K562 (cell line): ENCODE measurements around the gene ITPR1. TPM values are rescaled to one million over a fixed set of nuclear protein-coding genes. Genes with fewer than 3 reads are reported as not detected.
A peak's percentile ranks its signal among the peaks of the same experiment; 100 is the strongest.

Experiments used
- ATAC-seq: fragments of 200-7000 bp; cut with Tn5 transposase; 3 replicates; pipeline ENCODE4 v1.9.1; 2020; ENCODE audit warnings: moderate library complexity
- BruUV-seq: library from RNA; stranded (reverse); fragments of 400-500 nt; replicated peaks from 2 replicates; lab custom pipeline; 2021; lab: Mats Ljungman, UMichigan
- CTCF ChIA-PET: fragments of 300-600 bp; formaldehyde crosslinking; extraction: SDS; loops from one replicate; lab custom pipeline; 2021; ENCODE audit warnings: low intra/inter-chr PET ratio; lab: Yijun Ruan, JAX
- POLR2A ChIA-PET: fragments of 300-600, 350-650 bp; sonication (Branson Sonifier 250); formaldehyde crosslinking; extraction: SDS; loops from one replicate; lab custom pipeline; 2021; ENCODE audit warnings: antibody characterized with exemption, inconsistent platforms; lab: Yijun Ruan, JAX
- DNase-seq, 4 experiments: peaks; one replicate each; pipeline versions ENCODE4 v3.0.0 to v3.0.0-alpha.2; 2011 to 2018; ENCODE audit warnings: low spot score in 3 of 4, mixed read lengths in 3 of 4; ENCODE audit errors: extremely low read depth in 1 of 4
- FAIRE-seq: peaks from 2 replicates; lab custom pipeline; 2011; peaks lifted over from hg19 to GRCh38; lab: Jason Lieb, UNC
- H2AFZ ChIP-seq: 2 replicates; pipeline ENCODE4 v1.6.0; 2011; ENCODE audit warnings: low read depth, low read length, control low read depth, inconsistent platforms
- H3K27ac ChIP-seq: fragments of 200-600 bp; 3 replicates; pipeline ENCODE4 v1.8.0; 2011; ENCODE audit warnings: low read depth, mild to moderate bottlenecking, control low read depth, inconsistent platforms, low read length, moderate library complexity, mixed read lengths; ENCODE audit errors: extremely low read depth
- H3K27me3 ChIP-seq, 2 experiments: fragments of 300-600 bp in 1 of 2; 2 replicates in 1 of 2; 3 replicates in 1 of 2; pipeline versions ENCODE4 v1.6.0 to v1.8.0; 2011; ENCODE audit warnings: inconsistent platforms in 2 of 2, low read length in 2 of 2, mild to moderate bottlenecking in 1 of 2, mixed read lengths in 1 of 2, moderate library complexity in 1 of 2; ENCODE audit not compliant: control insufficient read depth in 2 of 2, insufficient read depth in 2 of 2
- H3K36me3 ChIP-seq: fragments of 300-600 bp; 3 replicates; pipeline ENCODE4 v1.8.0; 2011; ENCODE audit warnings: mild to moderate bottlenecking, low read length, inconsistent platforms; ENCODE audit not compliant: control insufficient read depth, insufficient read depth
- H3K4me1 ChIP-seq, 2 experiments: fragments of 200-600 bp in 1 of 2; replicated peaks in 1 of 2; 2 replicates in 1 of 2; 3 replicates in 1 of 2; pipeline versions ENCODE4 v1.5.1 to v1.8.0; 2011; ENCODE audit warnings: inconsistent platforms in 2 of 2, low read length in 2 of 2, mild to moderate bottlenecking in 1 of 2, mixed read lengths in 1 of 2, moderate library complexity in 1 of 2; ENCODE audit not compliant: control insufficient read depth in 2 of 2, insufficient read depth in 2 of 2
- H3K4me2 ChIP-seq: 2 replicates; pipeline ENCODE4 v1.6.1; 2011; ENCODE audit warnings: low read length, control low read depth, inconsistent platforms, mixed read lengths; ENCODE audit not compliant: insufficient read depth
- H3K4me3 ChIP-seq: fragments of 200-600 bp; sonication (generic), shearing (Covaris generic); 2 replicates; pipeline ENCODE4 v1.5.1; 2016; ENCODE audit warnings: control low read depth, inconsistent platforms
- H3K79me2 ChIP-seq: fragments of 200-600 bp; 3 replicates; pipeline ENCODE4 v1.8.0; 2011; ENCODE audit warnings: low read length, inconsistent platforms; ENCODE audit not compliant: control insufficient read depth, insufficient read depth
- H3K9ac ChIP-seq, 2 experiments: 2 replicates each; pipeline versions ENCODE4 v1.6.0 to v1.6.1; 2011; ENCODE audit warnings: low read depth in 2 of 2, low read length in 2 of 2, control low read depth in 1 of 2, inconsistent platforms in 1 of 2, mild to moderate bottlenecking in 1 of 2, mixed read lengths in 1 of 2; ENCODE audit not compliant: insufficient read depth in 1 of 2
- H3K9me1 ChIP-seq: one replicate; pipeline ENCODE4 v1.6.0; 2011; ENCODE audit warnings: inconsistent platforms, mild to moderate bottlenecking, low read length, moderate library complexity; ENCODE audit not compliant: control insufficient read depth, insufficient read depth
- H3K9me3 ChIP-seq: replicated peaks from 2 replicates; pipeline ENCODE4 v1.5.1; 2011; ENCODE audit warnings: low read depth, low read length, inconsistent platforms; ENCODE audit not compliant: control insufficient read depth, insufficient read depth
- H4K20me1 ChIP-seq: replicated peaks from 2 replicates; pipeline ENCODE4 v1.6.1; 2011; ENCODE audit warnings: low read length, inconsistent platforms, mixed read lengths; ENCODE audit not compliant: control insufficient read depth, insufficient read depth
- CBFA2T3 ChIP-seq: fragments of 450-650 bp; IDR thresholded peaks from 2 replicates; pipeline ENCODE4 v1.6.1; 2017
- CC2D1A ChIP-seq: fragments of 450-650 bp; IDR thresholded peaks from 2 replicates; pipeline ENCODE4 v1.6.1; 2017; ENCODE audit warnings: mild to moderate bottlenecking
- FOSL1 ChIP-seq: fragments of 200-800 bp; sonication (Bioruptor generic); conservative IDR thresholded peaks from 2 replicates; pipeline ENCODE4 v1.6.1; 2016; ENCODE audit warnings: missing genetic modification characterization, missing compliant biosample characterization
- FOXP1 ChIP-seq: sonication (generic); formaldehyde crosslinking; IDR thresholded peaks from 2 replicates; pipeline ENCODE4 v1.8.0; 2022; ENCODE audit warnings: mild to moderate bottlenecking, missing genetic modification reagents
- KDM1A ChIP-seq, 2 experiments: fragments of 450-650 bp; IDR thresholded peaks; 2 replicates each; pipeline ENCODE4 v1.6.1; 2016; ENCODE audit warnings: mild to moderate bottlenecking in 2 of 2
- MEF2D ChIP-seq: conservative IDR thresholded peaks from 2 replicates; pipeline ENCODE4 v1.6.1; 2016; ENCODE audit warnings: low read depth, missing genetic modification characterization, missing compliant biosample characterization
- SRSF9 ChIP-seq: fragments of 200-400 bp; formaldehyde crosslinking; IDR thresholded peaks from 2 replicates; pipeline ENCODE4 v1.6.1; 2017; ENCODE audit warnings: low read depth, low read length, borderline replicate concordance
- WGBS: fragments of 100-300 bp; shearing (Covaris generic); methylation state at CpG from one replicate; pipeline ENCODE4 v1.1.6; 2016; ENCODE audit warnings: low coverage, mixed read lengths; ENCODE audit not compliant: insufficient coverage; ENCODE audit errors: missing lambda C conversion rate; 5-methylcytosine and 5-hydroxymethylcytosine counted together
- in situ Hi-C: fragments of 300-500 bp; cut with MboI; formaldehyde crosslinking; loops from 4 replicates; pipeline ENCODE4 v1.15.0; 2018; ENCODE audit warnings: inconsistent platforms, mixed read lengths
- intact Hi-C: fragments of 100-400 bp; cut with micrococcal nuclease; formaldehyde crosslinking; loops from 2 replicates; pipeline ENCODE4 v1.14.2; 2022
- polyA plus RNA-seq, 8 experiments: library from polyadenylated mRNA; depleted of rRNA in 4 of 8; stranded (reverse) in 5 of 8; unstranded in 3 of 8; fragments of >200 nt; fragmentation: Nextera tagmentation in 2 of 8; fragmentation: Illumina TruSeq in 1 of 8; extraction: Ambion mirVana in 2 of 8; extraction: Trizol in 1 of 8; gene quantifications; 2 replicates each; pipeline versions ENCODE4 v1.2.1 to v1.2.3, GENCODE V29; 2011 to 2014; ENCODE audit warnings: inconsistent platforms in 1 of 8, missing spikeins in 1 of 8
- total RNA-seq, 7 experiments: library from RNA; depleted of rRNA in 6 of 7; stranded (reverse); fragments of >200 nt in 6 of 7; fragmentation: Illumina TruSeq in 2 of 7; extraction: Trizol in 2 of 7; gene quantifications; 2 replicates each; pipeline versions ENCODE4 v1.2.1 to v1.2.3, GENCODE V29; 2011 to 2021; ENCODE audit warnings: low replicate concordance in 1 of 7
- TF ChIP-seq, protein P1 (sequence below), 2 experiments: fragments of 450-650 bp; IDR thresholded peaks; 2 replicates each; pipeline ENCODE4 v1.6.1; 2018; ENCODE audit warnings: mild to moderate bottlenecking in 2 of 2, low read depth in 1 of 2; ENCODE audit not compliant: partially characterized antibody in 2 of 2
- TF ChIP-seq, protein P2 (sequence below): fragments of 250-450 bp; sonication (Bioruptor Pico); IDR thresholded peaks from 2 replicates; pipeline ENCODE4 v1.5.0; 2021; ENCODE audit warnings: mild to moderate bottlenecking, moderate library complexity
- TF ChIP-seq, protein P3 (sequence below): fragments of 250-450 bp; sonication (Bioruptor Pico); IDR thresholded peaks from 2 replicates; pipeline ENCODE4 v1.8.0; 2022; ENCODE audit warnings: inconsistent platforms
- TF ChIP-seq, protein P4 (sequence below): fragments of 250-450 bp; sonication (Bioruptor Pico); IDR thresholded peaks from 2 replicates; pipeline ENCODE4 v1.5.0; 2021

ITPR1 gene
- total and polyA plus RNA-seq, 9 of the 15 experiments (the other 6 are each of a cell fraction or from before 2014, with no cell fraction given), result 22.4 to 40.0 (median 27.4) TPM

DNA sequence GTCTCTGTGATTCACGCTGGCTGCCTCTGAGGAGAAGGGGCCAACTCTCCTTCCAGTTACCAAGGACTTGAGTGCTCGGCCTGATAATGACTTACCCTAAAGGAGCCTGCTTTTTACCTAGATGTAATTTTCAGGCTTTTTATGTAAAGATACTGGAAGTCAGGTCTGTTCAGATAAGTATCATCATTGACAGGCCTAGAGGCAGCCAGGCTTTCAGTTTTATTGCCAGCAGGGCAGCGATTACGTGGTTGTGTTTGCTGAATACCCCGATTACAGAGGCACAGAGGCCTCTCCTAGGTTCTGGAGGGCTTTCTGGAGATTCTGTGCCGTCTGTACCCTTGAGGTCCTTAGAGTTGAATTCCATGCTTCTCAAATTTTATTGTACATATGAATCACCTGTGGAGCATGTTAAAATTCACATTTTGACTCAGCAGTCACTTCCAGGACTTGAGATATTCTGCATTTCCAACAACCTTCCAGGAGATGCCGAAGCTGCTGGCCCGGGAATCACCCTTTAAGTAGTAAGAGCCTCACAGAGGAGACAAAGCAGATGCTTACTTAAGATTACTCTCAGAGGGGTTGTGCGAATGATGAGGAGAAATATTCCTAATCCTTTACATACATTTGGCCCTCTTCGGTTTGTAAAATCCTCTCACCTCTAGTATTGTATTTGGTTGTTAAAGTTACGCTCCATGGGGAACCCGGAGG lies 326.0 kb downstream of the ITPR1 start:
- H3K27ac ChIP-seq, result 0 out of 3 replicates have a peak overlapping the region, but pooled peaks have one; percentile 11
- BruUV-seq, result no TSS peak
- ChIA-PET CTCF (no interaction called here), POLR2A (interaction anchor here (0.6 to 1.0 kb wide), 3 partner anchors 9 to 420 kb away, joined by 3 to 6 read pairs (median 3); no protein-coding TSS in a partner anchor)
- no peak for FAIRE-seq
- WGBS, result 69% methylated on average over 12 of the region's 12 CpGs
- H3K4me3 ChIP-seq, result no peak overlapping the region
- H3K4me1 ChIP-seq, result peaks cover 21 to 84% of the 10 kb centered on the region in 2 experiments
- in situ Hi-C loops (loop anchor here (5.0 kb wide), 1 partner anchor 158 kb away; the partner anchor contains the start of gene BHLHE40), intact Hi-C loops (no loop called here)
- no peaks in the 10 kb centered on the region for H3K9me3 ChIP-seq
- H4K20me1 ChIP-seq, result no peaks in the 10 kb centered on the region
- no peak for ATAC-seq
- no peak overlapping the region for H2AFZ ChIP-seq
- peaks cover 83% of the 10 kb centered on the region for H3K36me3 ChIP-seq
- no peaks in the 10 kb centered on the region for H3K9me1 ChIP-seq
- H3K4me2 ChIP-seq, result peak overlapping the region; percentile 96; the same call in 1 of the 2 replicates
- peaks cover 79% of the 10 kb centered on the region for H3K79me2 ChIP-seq
- H3K9ac ChIP-seq, result peak overlapping the region; percentile 6 to 21; a peak in 1 of 4 replicates
- DNase-seq, result no peak
- H3K27me3 ChIP-seq, result no peaks in the 10 kb centered on the region
- TF ChIP-seq KDM1A (IDR thresholded peaks at IDR 0.05), result no peak
- no peak for TF ChIP-seq CC2D1A
- TF ChIP-seq, protein P1, sequence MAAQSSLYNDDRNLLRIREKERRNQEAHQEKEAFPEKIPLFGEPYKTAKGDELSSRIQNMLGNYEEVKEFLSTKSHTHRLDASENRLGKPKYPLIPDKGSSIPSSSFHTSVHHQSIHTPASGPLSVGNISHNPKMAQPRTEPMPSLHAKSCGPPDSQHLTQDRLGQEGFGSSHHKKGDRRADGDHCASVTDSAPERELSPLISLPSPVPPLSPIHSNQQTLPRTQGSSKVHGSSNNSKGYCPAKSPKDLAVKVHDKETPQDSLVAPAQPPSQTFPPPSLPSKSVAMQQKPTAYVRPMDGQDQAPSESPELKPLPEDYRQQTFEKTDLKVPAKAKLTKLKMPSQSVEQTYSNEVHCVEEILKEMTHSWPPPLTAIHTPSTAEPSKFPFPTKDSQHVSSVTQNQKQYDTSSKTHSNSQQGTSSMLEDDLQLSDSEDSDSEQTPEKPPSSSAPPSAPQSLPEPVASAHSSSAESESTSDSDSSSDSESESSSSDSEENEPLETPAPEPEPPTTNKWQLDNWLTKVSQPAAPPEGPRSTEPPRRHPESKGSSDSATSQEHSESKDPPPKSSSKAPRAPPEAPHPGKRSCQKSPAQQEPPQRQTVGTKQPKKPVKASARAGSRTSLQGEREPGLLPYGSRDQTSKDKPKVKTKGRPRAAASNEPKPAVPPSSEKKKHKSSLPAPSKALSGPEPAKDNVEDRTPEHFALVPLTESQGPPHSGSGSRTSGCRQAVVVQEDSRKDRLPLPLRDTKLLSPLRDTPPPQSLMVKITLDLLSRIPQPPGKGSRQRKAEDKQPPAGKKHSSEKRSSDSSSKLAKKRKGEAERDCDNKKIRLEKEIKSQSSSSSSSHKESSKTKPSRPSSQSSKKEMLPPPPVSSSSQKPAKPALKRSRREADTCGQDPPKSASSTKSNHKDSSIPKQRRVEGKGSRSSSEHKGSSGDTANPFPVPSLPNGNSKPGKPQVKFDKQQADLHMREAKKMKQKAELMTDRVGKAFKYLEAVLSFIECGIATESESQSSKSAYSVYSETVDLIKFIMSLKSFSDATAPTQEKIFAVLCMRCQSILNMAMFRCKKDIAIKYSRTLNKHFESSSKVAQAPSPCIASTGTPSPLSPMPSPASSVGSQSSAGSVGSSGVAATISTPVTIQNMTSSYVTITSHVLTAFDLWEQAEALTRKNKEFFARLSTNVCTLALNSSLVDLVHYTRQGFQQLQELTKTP (IDR thresholded peaks at IDR 0.05; ENCODE audit: low read depth in 1 of 2, partially characterized antibody in 2 of 2), result no peak
- no peak for TF ChIP-seq MEF2D (tag)
- 0 out of 2 replicates have a peak, but pooled peaks have one; percentile 21 for TF ChIP-seq CBFA2T3
- no peak for TF ChIP-seq FOXP1 (CRISPR knock-in tag)
- TF ChIP-seq, protein P2, sequence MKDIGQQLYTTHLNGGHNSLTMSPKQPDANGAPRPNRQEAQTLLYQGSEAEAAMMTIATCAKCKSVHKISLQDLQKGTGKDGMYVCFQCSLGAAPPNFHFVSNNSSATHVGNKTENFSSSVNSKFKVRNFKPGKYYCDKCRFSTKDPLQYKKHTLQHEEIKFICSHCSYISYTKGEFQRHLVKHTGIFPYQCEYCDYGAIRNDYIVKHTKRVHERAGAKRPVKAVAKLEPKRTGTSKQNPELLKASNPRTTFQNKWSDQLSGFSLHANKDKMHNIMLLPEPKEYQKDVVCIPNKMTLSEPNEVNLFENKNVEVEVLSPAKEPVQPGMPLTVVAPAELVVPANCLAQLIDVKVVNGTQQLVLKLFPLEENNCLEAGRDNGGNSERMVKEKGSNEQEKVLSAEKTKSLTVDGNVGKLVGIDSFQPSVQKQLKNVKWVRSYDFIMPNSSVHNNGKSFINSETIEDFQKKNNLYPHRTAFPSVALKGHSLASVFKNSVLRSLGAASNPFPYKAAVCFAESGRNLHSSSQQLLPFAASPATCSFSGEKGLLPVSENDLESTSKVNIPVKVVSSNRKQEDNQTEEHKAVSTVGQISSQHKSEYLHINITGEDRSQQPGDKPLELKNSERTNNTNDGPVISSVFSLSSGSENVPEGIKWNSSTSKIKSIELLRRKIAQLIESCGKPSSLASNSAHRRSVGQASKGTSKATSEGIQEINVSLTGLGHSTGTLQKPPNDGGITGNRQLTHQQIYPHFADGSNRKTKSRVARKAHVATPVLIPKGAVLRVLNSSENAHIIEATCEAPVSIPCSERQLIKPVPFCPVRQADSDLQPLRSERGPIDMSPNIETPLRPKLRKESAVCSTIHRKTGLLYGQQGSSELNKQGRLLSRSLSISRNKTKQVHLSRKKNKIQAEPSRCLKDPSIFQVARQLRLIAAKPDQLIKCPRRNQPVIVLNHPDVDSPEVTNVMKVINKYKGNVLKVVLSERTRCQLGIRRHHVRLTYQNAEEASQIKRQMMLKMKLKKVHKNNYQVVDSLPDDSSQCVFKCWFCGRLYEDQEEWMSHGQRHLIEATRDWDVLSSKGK (CRISPR knock-in tag), result no peak
- no peak for TF ChIP-seq FOSL1
- TF ChIP-seq, protein P3, sequence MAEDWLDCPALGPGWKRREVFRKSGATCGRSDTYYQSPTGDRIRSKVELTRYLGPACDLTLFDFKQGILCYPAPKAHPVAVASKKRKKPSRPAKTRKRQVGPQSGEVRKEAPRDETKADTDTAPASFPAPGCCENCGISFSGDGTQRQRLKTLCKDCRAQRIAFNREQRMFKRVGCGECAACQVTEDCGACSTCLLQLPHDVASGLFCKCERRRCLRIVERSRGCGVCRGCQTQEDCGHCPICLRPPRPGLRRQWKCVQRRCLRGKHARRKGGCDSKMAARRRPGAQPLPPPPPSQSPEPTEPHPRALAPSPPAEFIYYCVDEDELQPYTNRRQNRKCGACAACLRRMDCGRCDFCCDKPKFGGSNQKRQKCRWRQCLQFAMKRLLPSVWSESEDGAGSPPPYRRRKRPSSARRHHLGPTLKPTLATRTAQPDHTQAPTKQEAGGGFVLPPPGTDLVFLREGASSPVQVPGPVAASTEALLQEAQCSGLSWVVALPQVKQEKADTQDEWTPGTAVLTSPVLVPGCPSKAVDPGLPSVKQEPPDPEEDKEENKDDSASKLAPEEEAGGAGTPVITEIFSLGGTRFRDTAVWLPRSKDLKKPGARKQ, result 0 out of 2 replicates have a peak, but pooled peaks have one; percentile 22
- TF ChIP-seq, protein P4, sequence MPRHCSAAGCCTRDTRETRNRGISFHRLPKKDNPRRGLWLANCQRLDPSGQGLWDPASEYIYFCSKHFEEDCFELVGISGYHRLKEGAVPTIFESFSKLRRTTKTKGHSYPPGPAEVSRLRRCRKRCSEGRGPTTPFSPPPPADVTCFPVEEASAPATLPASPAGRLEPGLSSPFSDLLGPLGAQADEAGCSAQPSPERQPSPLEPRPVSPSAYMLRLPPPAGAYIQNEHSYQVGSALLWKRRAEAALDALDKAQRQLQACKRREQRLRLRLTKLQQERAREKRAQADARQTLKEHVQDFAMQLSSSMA (CRISPR knock-in tag), result no peak
- TF ChIP-seq SRSF9, result no peak
